Neural progenitor cell (in vitro differentiated cells): ENCODE measurements around the gene TMEM126A.

Experiments used
- CTCF ChIP-seq: fragments of 200-600 bp; sonication (generic); IDR thresholded peaks from 2 replicates; pipeline ENCODE4 v1.5.1; 2017; ENCODE audit warnings: antibody characterized with exemption, mild to moderate bottlenecking
- EZH2 ChIP-seq: fragments of 200-600 bp; sonication (generic); IDR thresholded peaks from 2 replicates; pipeline ENCODE4 v1.6.1; 2017; ENCODE audit warnings: antibody characterized with exemption, mild to moderate bottlenecking, moderate library complexity
- EZH2phosphoT487 ChIP-seq: fragments of 200-600 bp; sonication (generic); IDR thresholded peaks from 2 replicates; pipeline ENCODE4 v1.6.1; 2017; ENCODE audit warnings: antibody characterized with exemption

GRCh38 chr11:85694385-85694980 is 46.7 kb downstream of the TMEM126A start:
- TF ChIP-seq CTCF (peak; percentile 63), EZH2phosphoT487 (no peak), EZH2 (no peak)
